Activated CD4-positive, alpha-beta T cell treated with anti-CD3 and anti-CD28 coated beads, Interleukin-2, Interleukin-4, amounts not matched to agents 100 ng/mL and 50 ng/mL, durations not matched to agents 16 hours and 8 hours (primary cell): ENCODE measurements around the gene HK2.

ENCODE experiments used
- DNase-seq: peaks from one replicate; pipeline ENCODE4 v3.0.0-alpha.2; 2020; ENCODE audit warnings: low spot score

Gene HK2

DNA sequence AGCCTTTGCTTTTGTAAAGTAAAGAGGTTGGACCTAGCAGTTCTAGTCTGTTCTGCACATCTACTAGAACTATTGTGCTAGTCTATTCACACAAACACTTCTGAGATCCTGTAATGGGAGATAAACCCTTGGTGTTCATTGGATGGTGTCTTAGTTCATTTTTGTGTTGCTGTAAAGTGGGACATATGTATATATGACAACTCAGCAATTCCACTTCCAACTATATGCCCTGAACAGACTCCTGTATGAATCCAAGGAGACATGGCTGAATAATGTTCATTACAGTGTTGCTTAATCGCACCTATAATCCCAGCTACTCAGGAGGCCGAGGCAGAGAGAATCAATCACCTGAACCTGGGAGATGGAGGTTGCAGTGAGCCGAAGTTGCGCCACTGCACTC lies 23.3 kb downstream of the HK2 start:
- no peak for DNase-seq

GRCh38 chr2:74857725-74858124 lies 23.8 kb downstream of the HK2 start:
- no peak for DNase-seq

- no peak for DNase-seq
Measured at GRCh38 chr2:74858281-74858680, 24.4 kb downstream of the HK2 start.

GRCh38 chr2:74860079-74860478 lies 26.2 kb downstream of the HK2 start:
- DNase-seq: no peak

DNA sequence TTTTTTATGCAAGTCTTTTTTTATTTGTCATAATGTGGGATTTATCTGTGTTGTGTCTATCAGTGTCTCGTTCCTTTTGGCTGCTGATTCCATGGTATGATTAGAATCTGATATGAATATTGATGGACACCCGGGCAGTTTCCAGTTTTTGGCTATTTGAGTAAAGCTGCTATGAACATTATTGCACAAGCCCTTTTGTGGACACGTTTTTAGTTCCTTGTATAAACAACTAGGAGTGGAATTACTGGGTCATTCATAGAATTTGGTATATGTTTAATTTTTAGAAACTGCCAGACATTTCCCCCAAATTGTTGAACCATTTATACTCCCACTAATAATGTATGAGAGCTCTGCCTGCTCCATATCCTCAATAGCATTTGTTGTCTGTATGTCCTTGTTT lies 26.6 kb downstream of the HK2 start:
- DNase-seq: no peak

GRCh38 chr2:74861531-74861930 lies 27.6 kb downstream of the HK2 start:
- no peak for DNase-seq

- no peak for DNase-seq
Measured at GRCh38 chr2:74862020-74862964, 28.4 kb downstream of the HK2 start.

- no peak for DNase-seq
Measured at GRCh38 chr2:74863802-74864248, 29.9 kb downstream of the HK2 start.

- DNase-seq: no peak
Measured at GRCh38 chr2:74864728-74865722, 31.1 kb downstream of the HK2 start.

DNA sequence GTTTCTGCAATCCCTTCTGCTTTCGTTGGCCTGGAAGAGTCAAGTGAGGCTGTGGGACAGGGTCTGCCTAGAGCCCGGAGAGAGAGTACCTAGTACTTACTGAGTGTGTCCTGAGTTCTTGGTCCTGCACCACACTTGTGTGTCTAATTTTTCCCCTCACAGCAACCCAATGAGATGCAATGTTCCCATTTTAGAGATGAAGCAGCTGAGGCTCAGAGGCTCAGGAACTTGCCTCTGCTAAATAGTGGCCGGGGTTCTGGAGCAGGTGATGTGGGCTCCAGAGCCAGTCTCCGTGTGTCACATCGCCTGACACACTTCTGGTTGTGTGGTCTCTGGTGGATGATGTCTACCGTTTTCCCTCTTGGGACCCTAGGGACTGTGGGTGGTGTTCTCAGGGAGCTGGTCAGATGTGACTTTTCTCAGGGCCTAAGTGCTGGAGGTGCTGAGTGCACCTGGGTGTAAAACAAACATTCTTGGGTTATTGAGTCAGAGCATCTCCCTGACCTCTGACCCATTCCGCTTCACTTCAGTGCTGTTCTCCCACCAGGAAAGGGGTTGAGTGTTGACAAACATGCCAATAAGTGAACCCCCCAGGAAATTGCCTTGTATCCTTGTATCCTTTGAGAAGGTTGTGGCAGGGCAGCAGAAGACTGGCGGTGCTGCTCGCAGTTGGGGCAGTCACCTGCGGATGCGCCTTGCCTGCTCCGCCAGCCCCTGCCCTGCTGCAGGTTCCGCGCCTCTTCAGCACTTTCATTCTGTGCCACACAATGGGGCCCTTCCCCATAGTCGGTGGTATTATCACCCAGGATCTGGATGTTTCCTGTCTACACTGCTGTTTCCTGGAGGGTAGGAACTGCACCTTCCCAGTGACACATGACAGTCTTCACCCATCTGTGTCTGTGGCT lies 32.1 kb downstream of the HK2 start:
- DNase-seq: no peak

GRCh38 chr2:74867841-74868658 lies 34.1 kb downstream of the HK2 start:
- DNase-seq: no peak

- DNase-seq: no peak
Measured at GRCh38 chr2:74869517-74869916, 35.6 kb downstream of the HK2 start.

DNA sequence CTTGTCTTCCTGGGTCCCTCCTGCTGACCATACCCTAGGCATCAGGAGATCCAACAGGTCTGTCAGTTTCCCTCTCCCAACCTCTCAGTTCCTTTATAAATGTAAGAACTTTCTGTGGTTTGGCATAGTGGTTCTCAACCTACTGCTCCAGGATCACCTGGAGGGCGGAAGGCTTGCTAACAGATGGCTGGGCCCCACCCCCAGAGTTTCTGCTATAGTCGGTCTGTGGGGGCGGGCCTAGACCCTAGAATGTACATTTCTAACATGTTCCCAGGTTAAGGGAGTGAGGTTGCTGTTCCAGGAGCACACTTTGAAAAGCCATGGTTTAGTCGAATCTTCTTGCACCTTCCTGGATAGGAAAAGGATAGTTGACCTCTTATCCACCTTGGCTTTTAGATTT lies 37.0 kb downstream of the HK2 start:
- no peak for DNase-seq

DNA sequence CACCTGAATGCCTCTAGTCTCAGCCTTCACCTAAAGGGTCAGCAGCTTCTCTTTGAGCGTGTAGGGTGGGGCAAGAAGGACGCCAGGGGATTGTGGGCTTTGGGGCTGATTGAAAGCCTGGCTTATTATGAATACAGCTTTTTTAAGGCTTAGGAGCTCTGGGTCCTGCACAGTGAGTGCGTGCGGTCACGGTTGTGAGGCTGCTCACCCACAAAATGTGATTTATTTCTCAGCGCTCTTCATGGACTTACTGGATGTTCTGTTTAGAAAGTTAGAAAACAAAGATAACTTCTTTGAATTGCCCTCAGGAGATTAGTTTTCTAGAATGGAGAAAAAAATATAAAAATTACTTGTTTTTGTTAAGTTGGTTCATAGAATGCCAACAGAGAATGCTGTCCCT lies 37.5 kb downstream of the HK2 start:
- DNase-seq: no peak

DNA sequence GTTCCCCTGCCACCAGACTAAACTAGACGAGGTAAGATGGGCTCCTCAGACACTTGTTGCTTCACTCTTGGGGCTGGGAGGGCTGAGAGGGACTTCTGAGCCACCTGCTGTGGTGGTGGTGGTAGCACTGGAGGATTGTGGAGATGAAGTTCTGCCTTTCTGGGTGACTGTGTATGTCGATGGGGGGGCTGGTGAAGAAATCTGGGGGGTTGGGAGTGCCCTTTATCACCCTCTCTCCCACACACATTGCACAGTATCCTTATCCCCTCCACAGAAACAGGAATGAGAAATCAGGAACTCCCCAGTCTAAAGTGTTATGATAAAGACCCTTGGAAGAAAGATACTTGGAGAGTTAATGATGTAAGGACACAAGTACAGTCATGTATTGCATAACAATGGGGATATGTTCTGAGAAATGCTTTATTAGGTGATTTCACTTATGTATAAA lies 38.5 kb downstream of the HK2 start:
- DNase-seq: no peak

- DNase-seq: no peak
Measured at GRCh38 chr2:74873012-74873665, 39.2 kb downstream of the HK2 start.

DNA sequence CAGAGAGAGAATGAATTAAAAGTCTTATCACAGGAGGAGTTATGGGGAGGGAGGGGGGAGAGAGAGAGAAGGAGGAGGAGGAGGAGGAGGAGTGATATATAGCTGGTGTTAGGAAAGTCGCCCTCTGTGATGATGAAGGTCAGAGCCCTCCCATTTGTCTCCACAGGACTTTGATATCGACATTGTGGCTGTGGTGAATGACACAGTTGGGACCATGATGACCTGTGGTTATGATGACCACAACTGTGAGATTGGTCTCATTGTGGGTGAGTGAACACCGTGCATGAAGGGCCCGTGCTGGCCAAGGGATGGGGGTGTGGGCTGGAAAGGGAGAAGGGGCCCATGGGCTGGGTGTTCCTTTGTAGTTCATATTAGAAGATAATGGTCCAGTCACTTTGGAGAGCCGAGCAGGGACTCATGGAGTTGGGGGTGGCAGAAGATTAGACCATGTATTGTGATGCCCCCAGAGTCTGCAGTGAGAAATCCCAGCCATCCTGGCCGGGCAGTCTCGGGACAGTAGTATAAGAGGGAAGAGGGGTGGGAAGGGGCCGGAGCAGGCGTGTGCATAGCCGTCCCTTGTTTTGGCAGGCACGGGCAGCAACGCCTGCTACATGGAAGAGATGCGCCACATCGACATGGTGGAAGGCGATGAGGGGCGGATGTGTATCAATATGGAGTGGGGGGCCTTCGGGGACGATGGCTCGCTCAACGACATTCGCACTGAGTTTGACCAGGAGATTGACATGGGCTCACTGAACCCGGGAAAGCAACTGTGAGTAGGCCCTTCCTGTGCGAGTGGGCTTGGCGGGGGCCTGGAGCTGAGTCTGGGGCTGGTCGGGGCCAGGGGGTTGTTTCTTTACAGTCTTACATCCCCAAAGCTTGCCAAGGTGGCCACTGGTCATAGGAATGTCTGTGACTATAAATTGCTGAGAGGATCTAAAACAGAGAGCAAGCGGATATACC lies 40.0 kb downstream of the HK2 start:
- DNase-seq: no peak

GRCh38 chr2:74876081-74876886 lies 42.4 kb downstream of the HK2 start:
- peak; percentile 72 for DNase-seq
